Activated naive CD4-positive, alpha-beta T cell treated with anti-CD3 and anti-CD28 coated beads, Interleukin-2, amount 10 ng/mL, durations not matched to agents 7 days and 5 days (primary cell): ENCODE results near the gene ABCA3.
"Not testable (repeated sequence)": the region's sequence is repeated elsewhere in the genome, so short reads cannot be mapped to it uniquely, and the experiment has no call there.

Experiments
- CTCF ChIA-PET: fragments of 350-600 bp; sonication (Branson Sonifier 250); formaldehyde crosslinking; loops from one replicate; lab custom pipeline; 2021; ENCODE audit warnings: antibody characterized with exemption; lab: Charles Lee
- DNase-seq: peaks from one replicate; pipeline ENCODE4 v3.0.0-alpha.2; 2020
- H3K27ac Mint-ChIP-seq: one replicate; pipeline ENCODE4 v1.8.0; 2021; ENCODE audit warnings: mild to moderate bottlenecking, moderate library complexity, mixed read lengths
- H3K27me3 Mint-ChIP-seq: one replicate; pipeline ENCODE4 v1.8.0; 2021; ENCODE audit warnings: mild to moderate bottlenecking, mixed read lengths
- H3K36me3 Mint-ChIP-seq: one replicate; pipeline ENCODE4 v1.8.0; 2021; ENCODE audit warnings: mixed read lengths
- H3K4me1 Mint-ChIP-seq: one replicate; pipeline ENCODE4 v1.8.0; 2021; ENCODE audit warnings: mixed read lengths
- H3K4me3 Mint-ChIP-seq: one replicate; pipeline ENCODE4 v1.8.0; 2021; ENCODE audit warnings: mild to moderate bottlenecking, moderate library complexity, mixed read lengths
- H3K9me3 Mint-ChIP-seq: one replicate; pipeline ENCODE4 v1.8.0; 2021; ENCODE audit warnings: mixed read lengths

Gene ABCA3

DNA sequence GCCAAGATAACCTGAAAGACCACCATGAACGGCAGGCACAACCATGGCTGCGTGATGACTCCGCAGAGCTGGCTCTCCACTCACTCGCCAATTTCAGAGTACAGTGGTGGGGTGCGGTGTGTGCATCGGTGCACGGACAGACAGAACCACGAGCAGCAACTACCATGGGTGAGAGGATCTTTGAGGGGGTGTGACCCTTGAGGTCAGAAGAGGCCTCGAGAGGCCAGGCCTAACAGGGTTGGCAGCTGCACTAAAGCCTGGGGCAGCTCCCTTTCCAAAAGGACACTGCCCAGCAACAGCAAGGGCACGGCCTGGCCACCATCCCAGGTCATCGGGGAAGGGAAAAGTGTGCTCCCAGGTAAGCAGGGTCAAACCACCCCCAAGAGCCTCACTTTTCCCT lies 87.2 kb downstream of the ABCA3 start:
- DNase-seq = no peak
- CTCF ChIA-PET = interaction anchor here (2.5 kb wide), 1 partner anchor 250 kb away, joined by 8 read pairs; no protein-coding TSS in a partner anchor
- peaks cover 43% of the 10 kb centered on the region for H3K36me3 Mint-ChIP-seq
- H3K9me3 Mint-ChIP-seq = no peaks in the 10 kb centered on the region
- H3K27ac Mint-ChIP-seq = peak overlapping the region; percentile 38
- H3K4me3 Mint-ChIP-seq = no peak overlapping the region
- H3K27me3 Mint-ChIP-seq = no peaks in the 10 kb centered on the region
- H3K4me1 Mint-ChIP-seq = peaks cover 13% of the 10 kb centered on the region

- H3K4me3 Mint-ChIP-seq = no peak overlapping the region
- CTCF ChIA-PET = interaction anchor here (1.0 to 2.5 kb wide), 4 partner anchors 37 to 249 kb away, joined by 4 to 16 read pairs (median 6); no protein-coding TSS in a partner anchor
- peaks cover 13% of the 10 kb centered on the region for H3K4me1 Mint-ChIP-seq
- no peaks in the 10 kb centered on the region for H3K9me3 Mint-ChIP-seq
- H3K36me3 Mint-ChIP-seq = peaks cover 39% of the 10 kb centered on the region
- peak overlapping the region; percentile 38 for H3K27ac Mint-ChIP-seq
- H3K27me3 Mint-ChIP-seq = no peaks in the 10 kb centered on the region
- DNase-seq = no peak
These were observed 87.8 kb downstream of the ABCA3 start for GRCh38 chr16:2252806-2253148.

DNA sequence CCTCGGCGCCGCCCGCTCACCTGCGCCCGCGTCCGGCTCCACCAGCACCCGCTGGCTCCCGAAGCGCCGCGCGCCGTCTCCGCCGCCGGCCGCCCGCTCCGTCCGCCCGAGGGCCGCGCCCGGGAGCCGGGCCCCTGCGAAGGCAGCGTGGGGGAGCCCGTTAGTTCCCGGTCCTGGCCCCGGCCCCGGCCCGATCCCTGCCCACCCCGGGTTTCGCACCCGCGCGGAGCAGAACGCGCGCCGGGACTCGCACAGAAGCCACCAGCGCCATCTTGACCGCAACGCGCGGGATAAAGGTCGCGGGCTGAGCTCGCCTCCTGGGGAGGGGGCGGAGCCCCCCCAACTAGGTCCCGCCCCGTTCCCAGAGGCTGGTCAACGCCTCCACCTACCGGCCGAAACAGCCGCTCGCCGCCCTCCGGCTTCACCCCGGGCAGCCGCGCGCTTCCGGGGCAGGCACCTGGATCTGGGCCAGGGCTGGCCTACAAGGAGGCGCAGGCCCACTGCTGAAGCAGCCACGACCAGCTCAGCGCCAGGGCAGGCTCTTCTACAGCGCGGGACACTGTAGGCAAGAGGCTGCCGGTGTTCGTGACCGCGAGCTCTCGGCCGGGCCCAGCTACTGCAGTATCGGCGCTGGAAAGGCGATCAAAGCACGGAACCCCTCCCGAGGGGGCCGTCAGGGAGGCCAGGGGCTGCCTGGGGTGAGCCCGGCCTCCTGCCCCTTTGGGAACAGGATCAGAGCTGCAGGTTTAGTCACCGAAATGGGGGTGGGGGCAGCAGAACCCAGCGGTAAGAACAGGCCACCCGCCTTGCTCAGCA lies 89.0 kb downstream of the ABCA3 start, which contains the start of gene ECI1:
Gene ECI1 (minus strand): TSS at position 292 of the 816 bp plus-strand sequence. CDS start 21 bp downstream, at position 271.
- Mint-ChIP-seq H3K27me3 (no peaks in the 10 kb centered on the region), H3K27ac (peak within 1 kb of the TSS; percentile 95), H3K4me1 (peaks cover 13% of the 10 kb centered on the region), H3K36me3 (peaks cover 28% of the 10 kb centered on the region), H3K4me3 (peak within 1 kb of the TSS; percentile 93), H3K9me3 (no peaks in the 10 kb centered on the region)
- DNase-seq = peak; percentile 87
- CTCF ChIA-PET = interaction anchor here (0.6 to 2.5 kb wide), 11 partner anchors 10 to 248 kb away, joined by 3 to 16 read pairs (median 4); partner anchors contain the start of genes ABCA3 and NPW

DNA sequence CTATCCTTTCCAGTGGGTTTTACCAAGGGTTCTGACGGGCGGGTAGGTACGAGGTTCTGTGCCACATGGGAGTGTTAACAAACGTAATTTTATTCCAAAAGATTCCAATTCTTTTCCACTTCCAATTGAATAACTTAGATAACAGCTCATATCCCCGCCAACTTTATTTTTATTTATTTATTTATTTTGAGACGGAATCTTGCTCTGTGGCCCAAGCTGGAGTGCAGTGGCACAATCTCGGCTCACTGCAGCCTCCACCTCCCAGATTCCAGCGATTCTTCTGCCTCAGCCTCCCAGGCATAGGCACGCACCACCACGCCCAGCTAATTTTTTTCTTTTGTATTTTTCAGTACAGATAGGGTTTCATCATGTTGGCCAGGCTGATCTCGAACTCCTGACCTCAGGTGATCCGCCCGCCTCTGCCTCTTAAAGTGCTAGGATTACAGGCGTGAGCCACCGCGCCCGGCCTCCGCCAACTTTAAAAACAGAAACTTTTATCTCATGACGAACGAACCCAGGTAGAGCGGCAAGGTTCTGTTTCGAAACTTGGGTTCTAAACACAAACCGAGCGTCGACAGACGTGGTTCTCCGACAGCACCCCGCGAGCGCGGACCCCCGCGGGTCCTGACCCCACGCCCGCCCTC lies 89.8 kb downstream of the ABCA3 start:
- Mint-ChIP-seq H3K9me3 (no peaks in the 10 kb centered on the region), H3K4me1 (peaks cover 13% of the 10 kb centered on the region), H3K27ac (peak overlapping the region; percentile 95), H3K27me3 (no peaks in the 10 kb centered on the region), H3K36me3 (peaks cover 23% of the 10 kb centered on the region), H3K4me3 (peak overlapping the region; percentile 93)
- CTCF ChIA-PET = interaction anchor here (0.8 to 2.5 kb wide), 8 partner anchors 11 to 247 kb away, joined by 3 to 16 read pairs (median 4); partner anchors contain the start of gene NPW
- peak; percentile 65 for DNase-seq

- DNase-seq = no peak
- CTCF ChIA-PET = no interaction called here
- no peaks in the 10 kb centered on the region for H3K9me3 Mint-ChIP-seq
- no peak overlapping the region for H3K27ac Mint-ChIP-seq
- H3K36me3 Mint-ChIP-seq = peaks cover 12% of the 10 kb centered on the region
- peaks cover 16% of the 10 kb centered on the region for H3K4me1 Mint-ChIP-seq
- no peaks in the 10 kb centered on the region for H3K27me3 Mint-ChIP-seq
- no peak overlapping the region for H3K4me3 Mint-ChIP-seq
These were observed 94.1 kb downstream of the ABCA3 start for GRCh38 chr16:2246301-2246885.

DNA sequence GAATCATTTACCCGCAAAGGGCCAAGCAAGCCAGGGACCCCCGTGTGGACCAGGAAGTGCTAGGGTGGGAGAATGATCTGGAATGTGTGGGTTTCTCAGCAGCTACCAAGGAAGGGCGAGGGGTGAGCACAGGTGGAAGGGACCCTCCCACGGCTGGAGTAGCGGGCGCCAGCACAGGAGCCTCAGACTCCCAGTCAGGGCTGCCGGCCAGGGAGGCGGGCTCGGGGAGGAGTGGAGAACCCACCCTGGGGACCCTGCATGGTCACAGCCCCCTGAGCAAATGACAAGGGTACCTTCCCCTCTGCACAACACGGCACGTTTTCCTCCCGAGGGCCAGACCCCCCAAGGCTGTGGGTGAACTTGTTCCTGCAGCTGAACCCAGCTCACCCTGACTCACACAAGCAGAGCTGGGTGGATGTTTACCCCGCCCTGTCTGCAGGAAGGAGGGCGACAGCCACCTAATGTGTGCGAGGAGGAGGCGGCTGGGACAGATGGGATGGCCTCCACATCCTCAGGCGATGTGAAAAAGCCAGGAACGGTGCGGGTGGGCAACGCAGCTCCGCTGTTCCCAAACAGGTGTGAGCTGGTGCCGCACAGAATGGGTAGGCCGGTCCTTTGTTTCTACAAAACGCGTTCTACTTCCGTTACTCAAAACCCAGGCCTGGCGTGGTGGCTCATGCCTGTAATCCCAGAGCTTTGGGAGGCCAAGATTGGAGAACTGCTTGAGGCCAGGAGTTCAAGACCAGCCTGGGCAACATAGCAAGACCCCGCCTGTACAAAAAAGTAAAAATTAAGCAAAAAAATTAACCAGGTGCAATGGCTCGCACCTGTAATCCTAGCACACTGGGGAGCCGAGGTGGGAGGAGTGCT lies 95.4 kb downstream of the ABCA3 start:
- Mint-ChIP-seq H3K4me3 (no peak overlapping the region), H3K9me3 (no peaks in the 10 kb centered on the region), H3K27ac (no peak overlapping the region), H3K4me1 (peaks cover 9% of the 10 kb centered on the region), H3K36me3 (peaks cover 9% of the 10 kb centered on the region), H3K27me3 (no peaks in the 10 kb centered on the region)
- no peak for DNase-seq
- CTCF ChIA-PET = no interaction called here

GRCh38 chr16:2244301-2244700 lies 96.2 kb downstream of the ABCA3 start:
- Mint-ChIP-seq H3K27ac (no peak overlapping the region), H3K4me3 (no peak overlapping the region), H3K27me3 (no peaks in the 10 kb centered on the region), H3K9me3 (no peaks in the 10 kb centered on the region), H3K4me1 (peaks cover 5% of the 10 kb centered on the region), H3K36me3 (peaks cover 9% of the 10 kb centered on the region)
- CTCF ChIA-PET = no interaction called here
- no peak for DNase-seq

- CTCF ChIA-PET = no interaction called here
- Mint-ChIP-seq H3K4me1 (peaks cover 5% of the 10 kb centered on the region), H3K27me3 (no peaks in the 10 kb centered on the region), H3K27ac (no peak overlapping the region), H3K36me3 (peaks cover 9% of the 10 kb centered on the region), H3K9me3 (no peaks in the 10 kb centered on the region), H3K4me3 (no peak overlapping the region)
- no peak for DNase-seq
These were observed 96.7 kb downstream of the ABCA3 start for GRCh38 chr16:2243781-2244180.

GRCh38 chr16:2243031-2243528 lies 97.4 kb downstream of the ABCA3 start:
- CTCF ChIA-PET = no interaction called here
- DNase-seq = no peak
- Mint-ChIP-seq H3K4me3 (no peak overlapping the region), H3K27me3 (peaks cover 7% of the 10 kb centered on the region), H3K4me1 (peaks cover 5% of the 10 kb centered on the region), H3K27ac (no peak overlapping the region), H3K9me3 (no peaks in the 10 kb centered on the region), H3K36me3 (peaks cover 9% of the 10 kb centered on the region)

DNA sequence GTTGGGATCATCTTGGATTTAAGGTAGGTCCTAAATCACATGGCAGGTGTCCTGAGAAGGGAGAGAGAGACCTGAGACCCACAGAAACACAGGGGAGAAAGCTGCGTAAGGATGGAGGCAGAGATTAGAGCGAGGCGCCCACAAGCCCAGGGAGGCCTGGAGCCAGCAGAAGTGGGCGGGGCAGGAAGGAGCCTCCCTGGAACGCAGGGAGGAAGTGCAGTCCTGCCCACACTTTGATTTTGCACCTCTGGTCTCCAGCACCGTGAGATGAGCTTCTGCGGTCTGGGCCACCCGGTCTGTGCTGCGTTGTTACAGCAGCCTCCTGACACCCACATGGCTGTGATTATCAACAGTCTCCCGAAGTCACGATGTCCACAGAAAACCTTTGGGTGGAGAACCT lies 97.9 kb downstream of the ABCA3 start:
- Mint-ChIP-seq H3K4me1 (peaks cover 5% of the 10 kb centered on the region), H3K4me3 (no peak overlapping the region), H3K36me3 (peaks cover 9% of the 10 kb centered on the region), H3K9me3 (no peaks in the 10 kb centered on the region), H3K27ac (peak overlapping the region; percentile 53), H3K27me3 (peaks cover 9% of the 10 kb centered on the region)
- no peak for DNase-seq
- CTCF ChIA-PET = no interaction called here

GRCh38 chr16:2240331-2240730 lies 100.2 kb downstream of the ABCA3 start:
- peaks cover 32% of the 10 kb centered on the region for H3K27me3 Mint-ChIP-seq
- H3K4me3 Mint-ChIP-seq, H3K36me3 Mint-ChIP-seq, H3K4me1 Mint-ChIP-seq, H3K27ac Mint-ChIP-seq, H3K9me3 Mint-ChIP-seq, DNase-seq, CTCF ChIA-PET: not testable (repeated sequence)

GRCh38 chr16:2238838-2239675 lies 101.5 kb downstream of the ABCA3 start:
- Mint-ChIP-seq H3K4me3 (no peak overlapping the region), H3K27ac (no peak overlapping the region), H3K27me3 (peaks cover 38% of the 10 kb centered on the region), H3K36me3 (peaks cover 12% of the 10 kb centered on the region), H3K9me3 (no peaks in the 10 kb centered on the region), H3K4me1 (peaks cover 5% of the 10 kb centered on the region)
- DNase-seq = no peak
- CTCF ChIA-PET = no interaction called here
